CD14-positive monocyte (primary cell): ENCODE results near the gene GRK3. TPM values are rescaled to one million over a fixed set of nuclear protein-coding genes. Genes with fewer than 3 reads are reported as not detected.

Experiments
- DNase-seq, 3 donors: peaks; one replicate each; pipeline ENCODE4 v3.0.0-alpha.2; 2011 to 2022
- H2AFZ ChIP-seq: 2 replicates; pipeline ENCODE4 v1.6.0; 2012; ENCODE audit warnings: mild to moderate bottlenecking, low read depth, low read length, inconsistent platforms; ENCODE audit not compliant: insufficient read depth, poor library complexity, severe bottlenecking
- H3K27ac ChIP-seq, 2 donors: 1 replicate in 1 of 2; 2 replicates in 1 of 2; pipeline ENCODE4 v1.5.1; 2012 to 2013; ENCODE audit warnings: low read length in 2 of 2, control low read depth in 1 of 2, inconsistent platforms in 1 of 2, low read depth in 1 of 2, mild to moderate bottlenecking in 1 of 2
- H3K27me3 ChIP-seq, 2 donors: one replicate each; pipeline versions ENCODE4 v1.6.0 to v1.6.1; 2011 to 2013; ENCODE audit warnings: low read length in 2 of 2; ENCODE audit not compliant: control insufficient read depth in 2 of 2, insufficient read depth in 2 of 2
- H3K36me3 ChIP-seq, 2 donors: replicated peaks in 1 of 2; 1 replicate in 1 of 2; 2 replicates in 1 of 2; pipeline versions ENCODE4 v1.5.1 to v1.6.1; 2012 to 2013; ENCODE audit warnings: low read length in 2 of 2, control low read depth in 1 of 2, inconsistent platforms in 1 of 2, mild to moderate bottlenecking in 1 of 2; ENCODE audit not compliant: insufficient read depth in 2 of 2, control insufficient read depth in 1 of 2
- H3K4me1 ChIP-seq, 2 donors: 1 replicate in 1 of 2; 2 replicates in 1 of 2; pipeline versions ENCODE4 v1.5.1 to v1.6.1; 2012 to 2013; ENCODE audit warnings: low read length in 2 of 2, control low read depth in 1 of 2, inconsistent platforms in 1 of 2, mild to moderate bottlenecking in 1 of 2, moderate library complexity in 1 of 2; ENCODE audit not compliant: insufficient read depth in 2 of 2, control insufficient read depth in 1 of 2
- H3K4me2 ChIP-seq: replicated peaks from 2 replicates; pipeline ENCODE3; 2012; ENCODE audit warnings: low read length, moderate library complexity, mild to moderate bottlenecking; ENCODE audit not compliant: poor library complexity, severe bottlenecking; ENCODE audit errors: extremely low read depth
- H3K4me3 ChIP-seq, 3 experiments: fragments of 200-600 bp in 1 of 3; sonication (generic) in 1 of 3; replicated peaks in 1 of 3; 1 replicate in 2 of 3; 2 replicates in 1 of 3; pipeline ENCODE4 v1.5.1; 2011 to 2013; ENCODE audit warnings: low read length in 3 of 3, mild to moderate bottlenecking in 3 of 3, control low read depth in 2 of 3, low read depth in 2 of 3, inconsistent platforms in 1 of 3, moderate library complexity in 1 of 3
- H3K79me2 ChIP-seq: 2 replicates; pipeline ENCODE4 v1.6.0; 2012; ENCODE audit warnings: mild to moderate bottlenecking, control low read depth, inconsistent platforms, low read length, moderate library complexity; ENCODE audit not compliant: insufficient read depth
- H3K9ac ChIP-seq: 2 replicates; pipeline ENCODE4 v1.6.0; 2017; ENCODE audit warnings: low read length, mild to moderate bottlenecking; ENCODE audit not compliant: insufficient read depth, poor library complexity, severe bottlenecking
- H3K9me3 ChIP-seq, 2 donors: replicated peaks in 1 of 2; 1 replicate in 1 of 2; 2 replicates in 1 of 2; pipeline versions ENCODE4 v1.5.1 to v1.6.1; 2012 to 2013; ENCODE audit warnings: low read length in 2 of 2, control low read depth in 1 of 2; ENCODE audit not compliant: control insufficient read depth in 1 of 2, insufficient read depth in 1 of 2
- H4K20me1 ChIP-seq: 2 replicates; pipeline ENCODE4 v1.6.0; 2012; ENCODE audit warnings: mild to moderate bottlenecking, low read length, control low read depth, moderate library complexity; ENCODE audit not compliant: insufficient read depth
- H3K27ac Mint-ChIP-seq, 7 donors: one replicate each; pipeline ENCODE4 v1.8.0; 2020; ENCODE audit warnings: mild to moderate bottlenecking in 7 of 7, mixed read lengths in 7 of 7, moderate library complexity in 6 of 7, inconsistent platforms in 2 of 7
- H3K27me3 Mint-ChIP-seq, 3 donors: one replicate each; pipeline ENCODE4 v1.8.0; 2021 to 2022; ENCODE audit warnings: low read depth in 3 of 3, mild to moderate bottlenecking in 3 of 3, mixed read lengths in 3 of 3, moderate library complexity in 3 of 3, inconsistent platforms in 1 of 3
- H3K36me3 Mint-ChIP-seq, 2 donors: one replicate each; pipeline ENCODE4 v1.8.0; 2020; ENCODE audit warnings: mixed read lengths in 2 of 2, inconsistent platforms in 1 of 2, mild to moderate bottlenecking in 1 of 2
- H3K4me1 Mint-ChIP-seq: one replicate; pipeline ENCODE4 v1.8.0; 2020; ENCODE audit warnings: mild to moderate bottlenecking, mixed read lengths
- H3K4me3 Mint-ChIP-seq, 2 donors: one replicate each; pipeline ENCODE4 v1.8.0; 2020; ENCODE audit warnings: mild to moderate bottlenecking in 2 of 2, mixed read lengths in 2 of 2, moderate library complexity in 1 of 2
- H3K9me3 Mint-ChIP-seq, 7 donors: one replicate each; pipeline ENCODE4 v1.8.0; 2020 to 2022; ENCODE audit warnings: mixed read lengths in 7 of 7, mild to moderate bottlenecking in 6 of 7, moderate library complexity in 6 of 7, inconsistent platforms in 2 of 7
- WGBS: methylation state at CpG from one replicate; pipeline ENCODE4 v1.1.5; 2013; ENCODE audit warnings: missing lambda C conversion rate; ENCODE audit not compliant: insufficient coverage; 5-methylcytosine and 5-hydroxymethylcytosine counted together
- intact Hi-C, 2 donors: fragments of 100-400 bp; cut with micrococcal nuclease; formaldehyde crosslinking; loops; one replicate each; pipeline versions ENCODE4 v1.15.0 to v1.15.1; 2023
- polyA plus RNA-seq, 3 donors: library from polyadenylated mRNA; depleted of rRNA in 1 of 3; unstranded in 2 of 3; stranded (reverse) in 1 of 3; fragments of 300-500 nt in 2 of 3; fragments of >200 nt in 1 of 3; fragmentation: Illumina TruSeq in 2 of 3; gene quantifications; 1 replicate in 2 of 3; 2 replicates in 1 of 3; pipeline ENCODE4 v1.2.3, GENCODE V29; 2012 to 2021
- TF ChIP-seq, protein P1 (sequence below): fragments of 200-600 bp; IDR thresholded peaks from one replicate; pipeline ENCODE4 v1.8.0; 2022; ENCODE audit warnings: antibody characterized with exemption, mild to moderate bottlenecking

The GRK3 gene
- polyA plus RNA-seq, 3 donors: 8.3 to 33.3 (median 9.6) TPM

DNA sequence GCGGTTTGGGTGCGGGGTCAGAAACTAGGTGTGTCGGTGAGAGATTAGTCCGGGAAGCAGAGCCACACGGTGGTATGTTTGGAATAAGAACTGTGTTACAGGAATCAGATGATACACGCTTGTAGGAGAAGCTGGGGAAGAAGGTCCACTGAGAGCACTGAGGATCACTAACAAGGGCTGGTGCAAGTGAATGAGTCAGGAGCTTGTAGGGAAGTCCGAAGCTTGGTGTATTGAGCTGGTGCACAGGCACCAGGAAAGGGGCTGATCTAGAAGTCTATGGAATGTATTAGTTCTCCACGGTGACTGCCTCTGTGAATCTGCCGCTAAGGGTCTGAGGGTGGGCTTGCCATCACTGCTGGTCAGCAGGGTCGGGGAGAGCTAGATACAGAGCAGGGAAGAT, 18.8 kb upstream of the GRK3 start:
- H3K27ac ChIP-seq: peak overlapping the region; percentile 13 to 63
- Mint-ChIP-seq H3K9me3 (peaks cover 0 to 12% (median 2%) of the 10 kb centered on the region in 7 donors), H3K27ac (peak overlapping the region in 6 of 7 donors; percentile 47 to 89 (median 84)), H3K36me3 (no peaks in the 10 kb centered on the region), H3K4me3 (peak overlapping the region in 1 of 2 donors; percentile 69), H3K4me1 (peaks cover 44% of the 10 kb centered on the region), H3K27me3 (peaks cover 0 to 2% (median 0%) of the 10 kb centered on the region in 3 donors)
- no peaks in the 10 kb centered on the region for H3K36me3 ChIP-seq
- H3K9me3 ChIP-seq: peaks cover 0 to 2% of the 10 kb centered on the region in 2 donors
- H3K4me3 ChIP-seq: peak overlapping the region in 1 of 3 experiments; percentile 15
- peaks cover 10% of the 10 kb centered on the region for H4K20me1 ChIP-seq
- no peaks in the 10 kb centered on the region for H3K27me3 ChIP-seq
- peak overlapping the region; percentile 14 for H3K4me2 ChIP-seq
- no peak overlapping the region for H2AFZ ChIP-seq
- no peaks in the 10 kb centered on the region for H3K79me2 ChIP-seq
- peaks cover 36 to 44% of the 10 kb centered on the region in 2 donors for H3K4me1 ChIP-seq
- WGBS: 88% methylated on average over 9 of the region's 10 CpGs
- intact Hi-C loops: loop anchor here in 1 of 2 donors (5.0 kb wide), 1 partner anchor 37 kb away; no protein-coding TSS in a partner anchor
- H3K9ac ChIP-seq: no peak overlapping the region
- TF ChIP-seq, protein P1, sequence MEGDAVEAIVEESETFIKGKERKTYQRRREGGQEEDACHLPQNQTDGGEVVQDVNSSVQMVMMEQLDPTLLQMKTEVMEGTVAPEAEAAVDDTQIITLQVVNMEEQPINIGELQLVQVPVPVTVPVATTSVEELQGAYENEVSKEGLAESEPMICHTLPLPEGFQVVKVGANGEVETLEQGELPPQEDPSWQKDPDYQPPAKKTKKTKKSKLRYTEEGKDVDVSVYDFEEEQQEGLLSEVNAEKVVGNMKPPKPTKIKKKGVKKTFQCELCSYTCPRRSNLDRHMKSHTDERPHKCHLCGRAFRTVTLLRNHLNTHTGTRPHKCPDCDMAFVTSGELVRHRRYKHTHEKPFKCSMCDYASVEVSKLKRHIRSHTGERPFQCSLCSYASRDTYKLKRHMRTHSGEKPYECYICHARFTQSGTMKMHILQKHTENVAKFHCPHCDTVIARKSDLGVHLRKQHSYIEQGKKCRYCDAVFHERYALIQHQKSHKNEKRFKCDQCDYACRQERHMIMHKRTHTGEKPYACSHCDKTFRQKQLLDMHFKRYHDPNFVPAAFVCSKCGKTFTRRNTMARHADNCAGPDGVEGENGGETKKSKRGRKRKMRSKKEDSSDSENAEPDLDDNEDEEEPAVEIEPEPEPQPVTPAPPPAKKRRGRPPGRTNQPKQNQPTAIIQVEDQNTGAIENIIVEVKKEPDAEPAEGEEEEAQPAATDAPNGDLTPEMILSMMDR: no peak
- DNase-seq: peak; percentile 27 to 70 (median 34)

DNA sequence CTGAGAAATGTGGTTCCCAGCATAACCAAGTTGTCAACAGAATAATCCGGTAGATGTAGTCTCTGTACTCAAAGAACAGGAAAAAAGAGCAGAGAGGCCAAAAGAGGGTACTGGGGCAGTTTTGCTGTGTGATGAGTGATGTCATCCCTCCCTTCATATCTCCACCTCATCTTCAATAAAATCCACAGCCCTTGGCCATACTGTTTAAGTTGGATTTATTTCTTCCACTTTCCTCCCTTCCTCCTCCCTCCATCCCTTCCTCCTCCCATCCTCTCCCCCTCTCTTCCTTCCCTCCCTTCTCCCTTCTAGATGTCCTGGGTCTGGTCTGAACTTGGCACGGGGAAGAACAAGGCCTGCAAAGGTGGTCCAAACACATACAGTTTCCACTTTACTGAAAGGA, 18.2 kb upstream of the GRK3 start:
- peak overlapping the region; percentile 47 to 94 (median 86) for H3K27ac Mint-ChIP-seq
- peaks cover 36 to 42% of the 10 kb centered on the region in 2 donors for H3K4me1 ChIP-seq
- no peaks in the 10 kb centered on the region for H3K27me3 ChIP-seq
- no peak overlapping the region for H3K9ac ChIP-seq
- peaks cover 0 to 13% (median 2%) of the 10 kb centered on the region in 7 donors for H3K9me3 Mint-ChIP-seq
- peaks cover 0 to 2% (median 0%) of the 10 kb centered on the region in 3 donors for H3K27me3 Mint-ChIP-seq
- no peak overlapping the region for H2AFZ ChIP-seq
- intact Hi-C loops: loop anchor here in 1 of 2 donors (5.0 kb wide), 1 partner anchor 36 kb away; no protein-coding TSS in a partner anchor
- H3K79me2 ChIP-seq: no peaks in the 10 kb centered on the region
- H3K4me2 ChIP-seq: peak overlapping the region; percentile 14
- 83% methylated on average over 1 of the region's 2 CpGs for WGBS
- peaks cover 0 to 8% of the 10 kb centered on the region in 2 donors for H3K9me3 ChIP-seq
- no peaks in the 10 kb centered on the region for H3K36me3 Mint-ChIP-seq
- H3K27ac ChIP-seq: peak overlapping the region; percentile 7 to 63
- H3K4me3 Mint-ChIP-seq: peak overlapping the region in 1 of 2 donors; percentile 69
- H3K36me3 ChIP-seq: no peaks in the 10 kb centered on the region
- H4K20me1 ChIP-seq: peaks cover 10% of the 10 kb centered on the region
- TF ChIP-seq, protein P1: no peak
- H3K4me3 ChIP-seq: peak overlapping the region in 1 of 3 experiments; percentile 15
- no peak for DNase-seq
- H3K4me1 Mint-ChIP-seq: peaks cover 41% of the 10 kb centered on the region
